Skeletal muscle satellite cell (primary cell): ENCODE measurements around the gene SPAG7.

Source experiments
- H3K27me3 ChIP-seq: 2 replicates; pipeline ENCODE4 v1.7.0; 2013; ENCODE audit warnings: low read length; ENCODE audit not compliant: control insufficient read depth, insufficient read depth
- H3K36me3 ChIP-seq: 2 replicates; pipeline ENCODE4 v1.7.0; 2013; ENCODE audit warnings: mild to moderate bottlenecking, control low read depth, low read length; ENCODE audit not compliant: insufficient read depth
- H3K4me1 ChIP-seq: 2 replicates; pipeline ENCODE4 v1.7.0; 2013; ENCODE audit warnings: low read length; ENCODE audit not compliant: control insufficient read depth, insufficient read depth
- H3K4me2 ChIP-seq: 2 replicates; pipeline ENCODE4 v1.7.0; 2013; ENCODE audit warnings: mild to moderate bottlenecking, low read length
- H3K4me3 ChIP-seq: 2 replicates; pipeline ENCODE4 v1.7.0; 2013; ENCODE audit warnings: low read length
- H3K9ac ChIP-seq: 2 replicates; pipeline ENCODE4 v1.7.0; 2013; ENCODE audit warnings: mild to moderate bottlenecking, low read depth, low read length, moderate library complexity
- H3K9me3 ChIP-seq: replicated peaks from 2 replicates; pipeline ENCODE4 v1.7.0; 2013; ENCODE audit warnings: mild to moderate bottlenecking, control low read depth, low read length

The SPAG7 gene

GRCh38 chr17:4959261-4959965 is 8.2 kb downstream of the SPAG7 start:
- H3K9ac ChIP-seq: no peak overlapping the region
- H3K4me2 ChIP-seq: no peak overlapping the region
- peaks cover 19% of the 10 kb centered on the region for H3K36me3 ChIP-seq

DNA sequence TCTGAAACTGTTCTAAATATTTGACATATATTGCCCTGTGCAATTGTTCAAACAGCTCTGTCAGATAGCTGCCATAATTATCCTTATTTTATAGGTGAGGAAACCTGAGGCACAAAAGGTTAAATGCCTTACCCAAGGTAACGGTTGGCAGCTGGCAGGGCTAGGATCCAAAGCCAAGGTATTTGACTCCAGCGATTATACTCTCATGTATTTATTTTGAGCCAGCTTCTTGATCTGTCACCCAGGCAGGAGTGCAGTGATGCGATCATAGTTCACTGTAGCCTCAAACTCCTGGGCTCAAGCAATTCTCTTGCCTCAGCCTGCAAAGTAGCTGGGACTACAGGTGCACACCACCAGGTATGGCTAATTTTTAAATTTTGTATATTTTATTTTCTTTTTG is 9.5 kb downstream of the SPAG7 start:
- no peaks in the 10 kb centered on the region for H3K9me3 ChIP-seq
- no peak overlapping the region for H3K4me3 ChIP-seq
- H3K27me3 ChIP-seq: no peaks in the 10 kb centered on the region
- H3K4me1 ChIP-seq: peaks cover 14% of the 10 kb centered on the region
- no peak overlapping the region for H3K4me2 ChIP-seq
- no peak overlapping the region for H3K9ac ChIP-seq
- H3K36me3 ChIP-seq: peaks cover 19% of the 10 kb centered on the region

More at GRCh38 chr17:4959261-4959965, 8.2 kb downstream of the SPAG7 start:
- Histone ChIP-seq H3K4me1 (peaks cover under 1% of the 10 kb centered on the region), H3K27me3 (no peaks in the 10 kb centered on the region), H3K4me3 (no peak overlapping the region), H3K9me3 (no peaks in the 10 kb centered on the region)

GRCh38 chr17:4956493-4957061 is 11.0 kb downstream of the SPAG7 start:
- Histone ChIP-seq H3K4me2 (no peak overlapping the region), H3K27me3 (no peaks in the 10 kb centered on the region), H3K9ac (no peak overlapping the region), H3K4me1 (peaks cover 24% of the 10 kb centered on the region), H3K36me3 (peaks cover 19% of the 10 kb centered on the region), H3K4me3 (no peak overlapping the region), H3K9me3 (no peaks in the 10 kb centered on the region)

GRCh38 chr17:4955091-4955490 is 12.5 kb downstream of the SPAG7 start:
- Histone ChIP-seq H3K27me3 (no peaks in the 10 kb centered on the region), H3K9ac (no peak overlapping the region), H3K36me3 (peaks cover 12% of the 10 kb centered on the region), H3K4me3 (no peak overlapping the region), H3K9me3 (no peaks in the 10 kb centered on the region), H3K4me2 (no peak overlapping the region), H3K4me1 (peaks cover 39% of the 10 kb centered on the region)

GRCh38 chr17:4953451-4953961 is 14.1 kb downstream of the SPAG7 start:
- Histone ChIP-seq H3K4me1 (peaks cover 40% of the 10 kb centered on the region), H3K9me3 (no peaks in the 10 kb centered on the region), H3K4me2 (peak overlapping the region; percentile 75), H3K9ac (peak overlapping the region; percentile 64), H3K27me3 (no peaks in the 10 kb centered on the region), H3K36me3 (no peaks in the 10 kb centered on the region), H3K4me3 (peak overlapping the region; percentile 48)

DNA sequence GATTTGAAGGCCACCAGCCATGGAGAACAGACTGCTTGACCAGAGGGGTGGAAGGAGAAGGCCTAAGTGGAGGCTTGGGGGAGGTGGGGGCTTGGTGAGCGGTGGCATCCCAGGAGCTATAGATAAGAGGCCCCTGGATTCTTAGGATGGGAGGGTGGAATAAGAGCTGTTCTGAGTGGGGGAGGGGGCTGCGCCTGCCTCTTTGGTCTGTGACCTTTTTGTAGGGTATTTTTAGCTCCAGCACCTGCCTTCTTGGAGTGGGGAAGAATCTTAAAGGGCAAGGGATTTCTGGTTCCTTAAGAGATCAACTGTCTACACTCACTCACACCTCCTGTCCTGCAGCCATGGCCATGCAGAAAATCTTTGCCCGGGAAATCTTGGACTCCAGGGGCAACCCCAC is 16.1 kb downstream of the SPAG7 start:
- Histone ChIP-seq H3K36me3 (peaks cover 12% of the 10 kb centered on the region), H3K4me2 (peak overlapping the region; percentile 92), H3K4me1 (peaks cover 40% of the 10 kb centered on the region), H3K9me3 (no peaks in the 10 kb centered on the region), H3K4me3 (peak overlapping the region; percentile 66), H3K27me3 (no peaks in the 10 kb centered on the region), H3K9ac (no peak overlapping the region)

GRCh38 chr17:4950746-4951204 is 16.8 kb downstream of the SPAG7 start, which contains the start of gene ENO3:
Gene ENO3, plus strand, starts transcription at chr17:4951119. Its CDS starts 711 bp downstream, at chr17:4951830.
- H3K4me2 ChIP-seq: peak within 1 kb of the TSS; percentile 92
- H3K9ac ChIP-seq: peak within 1 kb of the TSS; percentile 81
- H3K4me1 ChIP-seq: peaks cover 41% of the 10 kb centered on the region
- no peaks in the 10 kb centered on the region for H3K27me3 ChIP-seq
- H3K36me3 ChIP-seq: peaks cover 17% of the 10 kb centered on the region
- no peaks in the 10 kb centered on the region for H3K9me3 ChIP-seq
- H3K4me3 ChIP-seq: peak within 1 kb of the TSS; percentile 66

DNA sequence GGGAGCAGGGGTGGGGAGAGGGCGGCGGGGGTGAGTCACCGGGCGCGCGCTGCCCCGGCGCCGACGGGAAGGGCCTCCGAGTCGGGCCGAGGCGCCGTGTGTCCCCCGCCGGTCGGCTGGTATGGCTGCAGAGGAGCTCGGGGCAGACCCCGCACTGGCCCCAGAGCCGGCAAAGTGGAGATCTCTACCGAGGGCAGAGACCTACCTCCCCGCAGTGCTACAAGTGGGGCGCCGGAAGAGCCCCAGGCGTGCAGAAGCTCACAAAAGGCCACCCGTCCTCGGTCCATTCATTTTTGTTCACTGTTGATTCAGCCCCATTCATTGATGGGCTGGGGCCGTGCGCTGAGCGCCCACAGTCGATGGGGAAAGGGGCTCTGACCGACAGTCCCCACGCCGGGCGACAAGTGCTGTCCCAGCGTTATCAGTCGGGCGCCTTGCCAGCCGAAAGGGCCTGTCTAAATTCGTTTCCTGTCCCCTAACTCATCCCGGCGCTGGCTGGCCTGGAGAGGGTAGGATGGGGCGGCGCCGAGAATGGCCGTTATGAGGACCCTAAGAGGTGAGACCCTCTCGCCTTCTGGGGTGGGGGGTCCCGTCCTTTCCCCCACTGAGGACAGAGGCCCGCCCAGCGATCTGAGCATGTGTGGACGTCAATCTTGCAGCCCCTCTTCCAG is 17.4 kb downstream of the SPAG7 start:
- Histone ChIP-seq H3K36me3 (peaks cover 23% of the 10 kb centered on the region), H3K9ac (peak overlapping the region; percentile 81), H3K4me1 (peaks cover 47% of the 10 kb centered on the region), H3K4me3 (peak overlapping the region; percentile 66), H3K4me2 (peak overlapping the region; percentile 92), H3K9me3 (no peaks in the 10 kb centered on the region), H3K27me3 (no peaks in the 10 kb centered on the region)

DNA sequence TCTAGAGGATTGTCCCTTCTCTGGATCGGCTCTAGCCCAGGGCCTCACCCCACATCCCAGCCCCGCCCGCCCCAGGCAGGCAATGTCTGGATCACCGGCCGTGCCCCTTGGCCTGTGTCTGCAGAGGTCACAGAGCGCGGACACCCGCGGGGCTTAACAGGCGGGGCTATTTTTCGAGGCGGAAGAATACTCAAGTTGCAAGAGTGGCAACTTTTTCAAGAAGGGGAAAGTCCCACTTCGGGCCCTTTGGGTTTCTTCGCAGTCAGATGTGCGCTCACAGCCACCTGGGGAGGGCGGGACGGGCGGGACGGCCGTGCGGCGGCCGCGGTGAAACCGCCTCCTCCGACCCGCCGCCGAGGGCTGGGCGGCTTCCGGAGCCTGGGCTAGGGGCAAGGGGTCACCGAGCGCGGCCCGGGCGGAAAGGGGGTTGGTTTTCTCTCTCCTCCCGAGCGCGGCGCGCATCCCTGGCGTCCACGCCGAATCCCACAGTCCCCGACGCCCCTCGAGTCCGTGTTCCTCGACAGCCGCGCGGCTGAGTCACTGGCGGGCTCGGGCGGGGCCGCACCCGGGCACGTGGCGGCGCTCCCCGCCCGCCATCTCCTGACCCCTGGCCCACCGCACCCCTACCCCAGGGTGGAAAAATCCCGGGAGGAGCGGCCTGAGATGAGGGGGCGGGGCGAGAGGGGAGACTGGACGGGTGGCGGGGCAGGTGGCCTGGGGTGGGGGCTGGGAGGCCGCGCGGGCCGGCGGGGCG is 18.1 kb downstream of the SPAG7 start:
- Histone ChIP-seq H3K9me3 (no peaks in the 10 kb centered on the region), H3K27me3 (no peaks in the 10 kb centered on the region), H3K4me2 (peak overlapping the region; percentile 86), H3K9ac (peak overlapping the region; percentile 72), H3K36me3 (peaks cover 29% of the 10 kb centered on the region), H3K4me3 (peak overlapping the region; percentile 99), H3K4me1 (peaks cover 53% of the 10 kb centered on the region)

DNA sequence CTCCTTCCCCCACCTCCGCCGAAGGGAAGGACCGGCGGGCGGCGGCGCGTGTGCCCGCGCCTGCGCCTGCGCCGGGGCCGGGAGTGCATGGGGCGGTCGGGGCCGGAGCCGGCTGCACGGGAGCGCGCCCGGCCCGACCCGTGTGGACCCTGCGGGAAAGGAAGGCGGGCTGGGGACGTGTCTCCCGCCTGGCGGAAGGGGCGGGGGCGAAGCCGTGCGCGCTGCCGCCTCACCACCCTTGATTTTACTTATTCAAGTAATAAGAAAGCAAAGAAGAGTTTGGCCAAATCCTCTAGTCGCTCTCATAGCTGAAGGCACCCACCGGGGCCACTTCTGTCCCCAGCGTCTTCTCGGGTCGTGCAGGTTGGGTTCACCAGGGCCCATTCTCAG is 18.7 kb downstream of the SPAG7 start:
- H3K9ac ChIP-seq: peak overlapping the region; percentile 72
- H3K27me3 ChIP-seq: no peaks in the 10 kb centered on the region
- peak overlapping the region; percentile 99 for H3K4me3 ChIP-seq
- H3K4me2 ChIP-seq: peak overlapping the region; percentile 86
- H3K4me1 ChIP-seq: peaks cover 53% of the 10 kb centered on the region
- H3K36me3 ChIP-seq: peaks cover 34% of the 10 kb centered on the region
- H3K9me3 ChIP-seq: no peaks in the 10 kb centered on the region
